CD4-positive, alpha-beta T cell treated with Interleukin-6 at 100 ng/mL for 8 hours (primary cell): ENCODE results near the gene PIK3AP1.
"Not testable (repeated sequence)": the region's sequence is repeated elsewhere in the genome, so short reads cannot be mapped to it uniquely, and the experiment has no call there.

Experiments
- DNase-seq: peaks from one replicate; pipeline ENCODE4 v3.0.0-alpha.2; 2020; ENCODE audit warnings: mixed read lengths, low spot score

The PIK3AP1 gene

GRCh38 chr10:96578022-96578421 is 142.3 kb downstream of the PIK3AP1 start:
- DNase-seq = no peak

GRCh38 chr10:96577069-96577468 is 143.2 kb downstream of the PIK3AP1 start:
- DNase-seq = no peak

- DNase-seq = no peak
These were observed 143.9 kb downstream of the PIK3AP1 start for GRCh38 chr10:96576277-96576980.

GRCh38 chr10:96574564-96574963 is 145.8 kb downstream of the PIK3AP1 start:
- DNase-seq = not testable (repeated sequence)

GRCh38 chr10:96573036-96573435 is 147.3 kb downstream of the PIK3AP1 start:
- DNase-seq = no peak

- DNase-seq = no peak
These were observed 149.0 kb downstream of the PIK3AP1 start for GRCh38 chr10:96570983-96571964.

GRCh38 chr10:96570511-96570910 is 149.8 kb downstream of the PIK3AP1 start:
- DNase-seq = no peak

- DNase-seq = no peak
These were observed 151.9 kb downstream of the PIK3AP1 start for GRCh38 chr10:96568402-96568801.

GRCh38 chr10:96565774-96566173 is 154.5 kb downstream of the PIK3AP1 start:
- no peak for DNase-seq

GRCh38 chr10:96560966-96561887 is 159.1 kb downstream of the PIK3AP1 start:
- DNase-seq = no peak

GRCh38 chr10:96560489-96560888 is 159.8 kb downstream of the PIK3AP1 start:
- DNase-seq = no peak

- DNase-seq = no peak
These were observed 164.3 kb downstream of the PIK3AP1 start for GRCh38 chr10:96556003-96556402.

- DNase-seq = no peak
These were observed 165.0 kb downstream of the PIK3AP1 start for GRCh38 chr10:96555330-96555729.

GRCh38 chr10:96548589-96548988 is 171.7 kb downstream of the PIK3AP1 start:
- DNase-seq = no peak

- DNase-seq = not testable (repeated sequence)
These were observed 174.8 kb downstream of the PIK3AP1 start for GRCh38 chr10:96545558-96545957.
